Measurements from ENCODE around the gene HEG1.

HEG1 gene

DNA sequence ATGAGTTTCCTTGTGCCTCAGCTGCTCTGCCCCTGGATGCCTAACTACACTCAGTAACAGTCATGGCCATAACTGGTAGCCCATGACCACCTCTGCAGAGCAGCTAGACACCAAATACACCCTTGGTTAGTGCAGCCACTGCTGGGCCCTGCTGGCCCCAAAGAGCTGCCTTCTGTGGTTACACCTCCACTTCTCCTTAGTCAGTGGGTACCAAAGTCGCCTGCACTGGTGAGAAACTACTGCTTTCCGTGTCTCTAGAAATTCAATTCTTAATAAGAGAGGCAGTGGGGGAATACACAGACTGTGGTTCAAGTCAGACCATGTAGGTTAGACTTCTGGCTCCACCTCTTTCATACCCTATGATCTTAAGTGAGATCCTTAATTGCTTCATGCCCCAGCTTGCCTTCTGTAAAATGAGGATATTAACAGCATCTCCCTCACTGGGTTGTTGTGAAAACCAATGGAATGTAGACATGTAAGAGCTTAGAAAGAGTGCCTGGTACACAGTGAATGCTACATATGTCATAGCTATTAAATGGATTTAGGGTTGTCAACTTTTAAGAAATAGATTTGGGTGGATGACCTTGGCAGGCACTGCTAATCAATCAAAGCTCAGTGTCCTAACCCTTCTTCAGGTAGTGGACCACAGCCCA, 18.2 kb downstream of the HEG1 start:
- no peak for TF ChIP-seq CTCF (IDR thresholded peaks at IDR 0.05)
- no peaks in the 10 kb centered on the region for H3K27me3 ChIP-seq
- no peak overlapping the region for H3K4me3 ChIP-seq
- peaks cover 0 to 42% (median 32%) of the 10 kb centered on the region in 4 donors for H3K4me1 ChIP-seq
- no peak for DNase-seq
- H3K36me3 ChIP-seq, result no peaks in the 10 kb centered on the region
- H3K9me3 ChIP-seq, result no peaks in the 10 kb centered on the region
- intact Hi-C loops (cut with DNase I; ENCODE audit: low total_unique reads), result no loop called here
- H3K27ac ChIP-seq, result peak overlapping the region; percentile 69 to 85

DNA sequence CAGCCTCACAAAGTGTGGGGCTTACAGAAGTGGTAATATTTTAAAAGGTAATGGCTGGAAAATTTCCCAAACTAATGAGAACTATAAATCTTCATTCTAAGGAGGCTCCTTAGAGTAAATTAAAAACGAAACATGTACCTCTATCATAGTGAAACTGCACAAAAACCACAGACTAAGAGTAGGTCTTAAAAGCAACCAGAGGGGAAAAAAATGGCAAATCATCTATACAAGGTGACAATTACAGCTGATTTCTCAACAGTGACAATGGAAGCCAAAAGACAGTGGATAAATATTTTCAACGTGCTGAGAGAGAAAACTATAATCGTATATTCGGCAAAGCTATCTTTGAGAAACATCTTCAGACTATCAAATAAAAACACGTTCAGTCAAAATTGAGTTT, 20.6 kb downstream of the HEG1 start:
- Histone ChIP-seq H3K27me3 (no peaks in the 10 kb centered on the region), H3K4me1 (peaks cover 0 to 36% (median 25%) of the 10 kb centered on the region in 4 donors), H3K4me3 (no peak overlapping the region), H3K36me3 (no peaks in the 10 kb centered on the region), H3K27ac (no peak overlapping the region), H3K9me3 (no peaks in the 10 kb centered on the region)
- no peak for DNase-seq
- TF ChIP-seq CTCF (IDR thresholded peaks at IDR 0.05), result no peak
- intact Hi-C loops (cut with DNase I; ENCODE audit: low total_unique reads), result no loop called here

- Histone ChIP-seq H3K27me3 (no peaks in the 10 kb centered on the region), H3K9me3 (no peaks in the 10 kb centered on the region), H3K4me3 (no peak overlapping the region), H3K36me3 (peaks cover 1 to 8% (median 6%) of the 10 kb centered on the region in 3 donors), H3K27ac (no peak overlapping the region), H3K4me1 (peaks cover 0 to 25% (median 10%) of the 10 kb centered on the region in 4 donors)
- no peak for TF ChIP-seq CTCF (IDR thresholded peaks at IDR 0.05)
- intact Hi-C loops (cut with DNase I; ENCODE audit: low total_unique reads), result no loop called here
- no peak for DNase-seq
These were observed 22.2 kb downstream of the HEG1 start for GRCh38 chr3:125033616-125034015.

DNA sequence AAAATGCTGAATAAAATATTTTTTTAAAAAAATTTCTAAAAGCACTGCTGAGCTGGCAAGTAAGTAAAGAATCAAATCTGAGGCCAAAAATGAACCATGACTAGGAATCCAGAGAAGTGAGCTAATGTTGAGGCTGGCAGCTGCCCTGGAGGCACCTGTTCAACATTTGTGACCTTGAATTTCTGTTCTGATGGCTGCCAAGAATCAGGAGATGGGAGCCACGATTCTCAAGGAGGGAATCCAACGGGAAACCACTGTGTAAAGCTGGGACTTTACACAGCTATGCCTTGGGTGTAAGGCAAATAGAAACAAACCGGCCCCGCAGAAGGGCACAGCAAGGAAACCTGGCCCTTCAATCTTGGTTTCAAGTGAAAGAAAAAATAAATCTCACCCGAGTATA, 22.7 kb downstream of the HEG1 start:
- no peaks in the 10 kb centered on the region for H3K9me3 ChIP-seq
- TF ChIP-seq CTCF (IDR thresholded peaks at IDR 0.05), result no peak
- no peaks in the 10 kb centered on the region for H3K27me3 ChIP-seq
- H3K4me1 ChIP-seq, result peaks cover 0 to 24% (median 7%) of the 10 kb centered on the region in 4 donors
- H3K27ac ChIP-seq, result no peak overlapping the region
- intact Hi-C loops (cut with DNase I; ENCODE audit: low total_unique reads), result no loop called here
- peaks cover 5 to 12% (median 11%) of the 10 kb centered on the region in 3 donors for H3K36me3 ChIP-seq
- DNase-seq, result no peak
- H3K4me3 ChIP-seq, result no peak overlapping the region

GRCh38 chr3:125032683-125033082, 23.1 kb downstream of the HEG1 start:
- TF ChIP-seq CTCF (IDR thresholded peaks at IDR 0.05), result no peak
- DNase-seq, result no peak
- Histone ChIP-seq H3K4me3 (no peak overlapping the region), H3K36me3 (peaks cover 9 to 17% (median 14%) of the 10 kb centered on the region in 3 donors), H3K27me3 (no peaks in the 10 kb centered on the region), H3K27ac (no peak overlapping the region), H3K4me1 (peaks cover 0 to 24% (median 5%) of the 10 kb centered on the region in 4 donors), H3K9me3 (no peaks in the 10 kb centered on the region)
- intact Hi-C loops (cut with DNase I; ENCODE audit: low total_unique reads), result no loop called here

Measured in tibial artery (tissue), 4 donors.